ENCODE measurements around the gene ZNF787.

Gene ZNF787

GRCh38 chr19:56115490-56115889, 5.6 kb downstream of the ZNF787 start:
- Histone ChIP-seq H3K27ac (ENCODE audit: low read length, poor library complexity, severe bottlenecking) (no peak overlapping the region), H2BK15ac (ENCODE audit: low read depth, poor library complexity, severe bottlenecking) (no peak overlapping the region), H3K9me3 (ENCODE audit: control insufficient read depth, low read length) (no peaks in the 10 kb centered on the region), H2AK5ac (ENCODE audit: low read length, severe bottlenecking) (no peak overlapping the region), H3K9ac (ENCODE audit: low read length) (no peak overlapping the region), H2BK12ac (ENCODE audit: low read length in 2 of 2) (no peak overlapping the region), H4K8ac (ENCODE audit: low read length) (no peak overlapping the region), H2BK5ac (ENCODE audit: low read depth, low read length, poor library complexity, severe bottlenecking) (no peak overlapping the region), H3K36me3 (ENCODE audit: control insufficient read depth in 1 of 2, insufficient read depth in 2 of 2, low read depth in 1 of 2, low read length in 2 of 2) (peaks cover 3 to 47% of the 10 kb centered on the region in 2 experiments), H3K4ac (ENCODE audit: low read depth in 1 of 2, low read length in 2 of 2) (no peak overlapping the region), H3K23ac (ENCODE audit: low read length in 2 of 2) (no peak overlapping the region), H3K4me3 (ENCODE audit: insufficient read depth in 1 of 2, low read depth in 1 of 2, low read length in 2 of 2) (no peak overlapping the region), H3K27me3 (ENCODE audit: control insufficient read depth in 1 of 2, insufficient read depth in 1 of 2, low read length in 2 of 2) (no peaks in the 10 kb centered on the region), H3K14ac (ENCODE audit: low read length in 2 of 2) (no peak overlapping the region), H3K4me1 (ENCODE audit: control insufficient read depth, insufficient read depth, low read depth, low read length) (peaks cover 64% of the 10 kb centered on the region), H3K18ac (ENCODE audit: low read depth in 1 of 2, low read length in 2 of 2) (no peak overlapping the region), H2AFZ (ENCODE audit: low read depth, low read length) (no peak overlapping the region), H3K79me1 (replicated peaks; ENCODE audit: low read length, poor library complexity, severe bottlenecking) (no peaks in the 10 kb centered on the region), H2BK120ac (ENCODE audit: low read depth, low read length) (no peak overlapping the region), H4K91ac (ENCODE audit: low read length) (no peak overlapping the region), H3K4me2 (ENCODE audit: low read length, poor library complexity, severe bottlenecking) (no peak overlapping the region)
- 97% methylated on average over 21 of the region's 21 CpGs for WGBS
- DNase-seq: no peak

GRCh38 chr19:56114778-56115110, 6.4 kb downstream of the ZNF787 start:
- no peaks in the 10 kb centered on the region for H3K79me1 ChIP-seq (replicated peaks; ENCODE audit: low read length, poor library complexity, severe bottlenecking)
- no peak for DNase-seq

GRCh38 chr19:56114051-56114777, 6.9 kb downstream of the ZNF787 start:
- Histone ChIP-seq H3K4me3 (ENCODE audit: insufficient read depth in 1 of 2, low read depth in 1 of 2, low read length in 2 of 2) (no peak overlapping the region), H3K4me1 (ENCODE audit: control insufficient read depth, insufficient read depth, low read depth, low read length) (peaks cover 63% of the 10 kb centered on the region), H2AFZ (ENCODE audit: low read depth, low read length) (no peak overlapping the region), H3K9me3 (ENCODE audit: control insufficient read depth, low read length) (no peaks in the 10 kb centered on the region), H3K9ac (ENCODE audit: low read length) (no peak overlapping the region), H3K4me2 (ENCODE audit: low read length, poor library complexity, severe bottlenecking) (no peak overlapping the region), H3K27ac (ENCODE audit: low read length, poor library complexity, severe bottlenecking) (no peak overlapping the region), H3K23ac (ENCODE audit: low read length in 2 of 2) (no peak overlapping the region), H3K36me3 (ENCODE audit: control insufficient read depth in 1 of 2, insufficient read depth in 2 of 2, low read depth in 1 of 2, low read length in 2 of 2) (peaks cover 3 to 47% of the 10 kb centered on the region in 2 experiments), H2AK5ac (ENCODE audit: low read length, severe bottlenecking) (no peak overlapping the region), H2BK15ac (ENCODE audit: low read depth, poor library complexity, severe bottlenecking) (no peak overlapping the region), H2BK120ac (ENCODE audit: low read depth, low read length) (no peak overlapping the region), H4K8ac (ENCODE audit: low read length) (no peak overlapping the region), H2BK12ac (ENCODE audit: low read length in 2 of 2) (no peak overlapping the region), H3K4ac (ENCODE audit: low read depth in 1 of 2, low read length in 2 of 2) (no peak overlapping the region), H3K79me1 (replicated peaks; ENCODE audit: low read length, poor library complexity, severe bottlenecking) (peaks cover under 1% of the 10 kb centered on the region), H3K18ac (ENCODE audit: low read depth in 1 of 2, low read length in 2 of 2) (no peak overlapping the region), H4K91ac (ENCODE audit: low read length) (no peak overlapping the region), H3K27me3 (ENCODE audit: control insufficient read depth in 1 of 2, insufficient read depth in 1 of 2, low read length in 2 of 2) (no peaks in the 10 kb centered on the region), H3K14ac (ENCODE audit: low read length in 2 of 2) (no peak overlapping the region), H2BK5ac (ENCODE audit: low read depth, low read length, poor library complexity, severe bottlenecking) (no peak overlapping the region)
- WGBS: 90% methylated on average over 18 of the region's 19 CpGs
- no peak for DNase-seq

More at GRCh38 chr19:56114778-56115110, 6.4 kb downstream of the ZNF787 start:
- Histone ChIP-seq H3K14ac (ENCODE audit: low read length in 2 of 2) (no peak overlapping the region), H2BK120ac (ENCODE audit: low read depth, low read length) (no peak overlapping the region), H3K9ac (ENCODE audit: low read length) (no peak overlapping the region), H2BK12ac (ENCODE audit: low read length in 2 of 2) (no peak overlapping the region), H3K4me1 (ENCODE audit: control insufficient read depth, insufficient read depth, low read depth, low read length) (peaks cover 65% of the 10 kb centered on the region), H4K91ac (ENCODE audit: low read length) (peak overlapping the region; percentile 48), H2AFZ (ENCODE audit: low read depth, low read length) (no peak overlapping the region), H2BK5ac (ENCODE audit: low read depth, low read length, poor library complexity, severe bottlenecking) (no peak overlapping the region), H3K4me2 (ENCODE audit: low read length, poor library complexity, severe bottlenecking) (no peak overlapping the region), H3K27me3 (ENCODE audit: control insufficient read depth in 1 of 2, insufficient read depth in 1 of 2, low read length in 2 of 2) (no peaks in the 10 kb centered on the region), H3K4me3 (ENCODE audit: insufficient read depth in 1 of 2, low read depth in 1 of 2, low read length in 2 of 2) (no peak overlapping the region), H3K18ac (ENCODE audit: low read depth in 1 of 2, low read length in 2 of 2) (no peak overlapping the region), H3K4ac (ENCODE audit: low read depth in 1 of 2, low read length in 2 of 2) (no peak overlapping the region), H3K36me3 (ENCODE audit: control insufficient read depth in 1 of 2, insufficient read depth in 2 of 2, low read depth in 1 of 2, low read length in 2 of 2) (peaks cover 3 to 47% of the 10 kb centered on the region in 2 experiments), H3K27ac (ENCODE audit: low read length, poor library complexity, severe bottlenecking) (no peak overlapping the region), H4K8ac (ENCODE audit: low read length) (no peak overlapping the region), H3K9me3 (ENCODE audit: control insufficient read depth, low read length) (no peaks in the 10 kb centered on the region), H3K23ac (ENCODE audit: low read length in 2 of 2) (no peak overlapping the region), H2BK15ac (ENCODE audit: low read depth, poor library complexity, severe bottlenecking) (no peak overlapping the region), H2AK5ac (ENCODE audit: low read length, severe bottlenecking) (no peak overlapping the region)
- WGBS: 96% methylated on average over 10 of the region's 10 CpGs

- H3K9ac ChIP-seq (ENCODE audit: low read length): no peak overlapping the region
- H4K91ac ChIP-seq (ENCODE audit: low read length): no peak overlapping the region
- DNase-seq: no peak
- no peak overlapping the region for H3K18ac ChIP-seq (ENCODE audit: low read depth in 1 of 2, low read length in 2 of 2)
- H3K4me2 ChIP-seq (ENCODE audit: low read length, poor library complexity, severe bottlenecking): no peak overlapping the region
- peaks cover 2% of the 10 kb centered on the region for H3K79me1 ChIP-seq (replicated peaks; ENCODE audit: low read length, poor library complexity, severe bottlenecking)
- H3K4me3 ChIP-seq (ENCODE audit: insufficient read depth in 1 of 2, low read depth in 1 of 2, low read length in 2 of 2): no peak overlapping the region
- H3K4ac ChIP-seq (ENCODE audit: low read depth in 1 of 2, low read length in 2 of 2): no peak overlapping the region
- H3K27me3 ChIP-seq (ENCODE audit: control insufficient read depth in 1 of 2, insufficient read depth in 1 of 2, low read length in 2 of 2): no peaks in the 10 kb centered on the region
- H2AFZ ChIP-seq (ENCODE audit: low read depth, low read length): no peak overlapping the region
- no peak overlapping the region for H2AK5ac ChIP-seq (ENCODE audit: low read length, severe bottlenecking)
- 90% methylated on average over 20 of the region's 20 CpGs for WGBS
- no peak overlapping the region for H3K23ac ChIP-seq (ENCODE audit: low read length in 2 of 2)
- H3K9me3 ChIP-seq (ENCODE audit: control insufficient read depth, low read length): no peaks in the 10 kb centered on the region
- H3K36me3 ChIP-seq (ENCODE audit: control insufficient read depth in 1 of 2, insufficient read depth in 2 of 2, low read depth in 1 of 2, low read length in 2 of 2): peaks cover 3 to 46% of the 10 kb centered on the region in 2 experiments
- H2BK12ac ChIP-seq (ENCODE audit: low read length in 2 of 2): no peak overlapping the region
- peaks cover 66% of the 10 kb centered on the region for H3K4me1 ChIP-seq (ENCODE audit: control insufficient read depth, insufficient read depth, low read depth, low read length)
- H2BK120ac ChIP-seq (ENCODE audit: low read depth, low read length): no peak overlapping the region
- no peak overlapping the region for H2BK5ac ChIP-seq (ENCODE audit: low read depth, low read length, poor library complexity, severe bottlenecking)
- no peak overlapping the region for H4K8ac ChIP-seq (ENCODE audit: low read length)
- H3K14ac ChIP-seq (ENCODE audit: low read length in 2 of 2): no peak overlapping the region
- no peak overlapping the region for H2BK15ac ChIP-seq (ENCODE audit: low read depth, poor library complexity, severe bottlenecking)
- H3K27ac ChIP-seq (ENCODE audit: low read length, poor library complexity, severe bottlenecking): no peak overlapping the region
Measured at GRCh38 chr19:56113074-56113632, 7.9 kb downstream of the ZNF787 start.

Data from mesenchymal stem cell (in vitro differentiated cells and primary cell).